GM12891 (cell line): Measurements from ENCODE around the gene CTNND2.

Experiments
- DNase-seq: peaks from one replicate; pipeline ENCODE4 v3.0.0; 2011; ENCODE audit warnings: low spot score; ENCODE audit not compliant: insufficient read length
- FAIRE-seq: peaks from 2 replicates; lab custom pipeline; 2011; peaks lifted over from hg19 to GRCh38; lab: Jason Lieb, UNC
- PAX5 ChIP-seq: IDR thresholded peaks from 2 replicates; pipeline ENCODE4 v1.6.1; 2011; ENCODE audit warnings: low read length, moderate library complexity, mild to moderate bottlenecking; ENCODE audit not compliant: insufficient read depth, severe bottlenecking
- POLR2A ChIP-seq: IDR thresholded peaks from 2 replicates; pipeline ENCODE4 v1.6.1; 2011; ENCODE audit warnings: low read depth, low read length, control low read depth
- POLR2AphosphoS5 ChIP-seq: IDR thresholded peaks from 2 replicates; pipeline ENCODE4 v1.6.1; 2011; ENCODE audit warnings: low read depth, low read length, control low read depth
- POU2F2 ChIP-seq: IDR thresholded peaks from 2 replicates; pipeline ENCODE4 v1.6.1; 2011; ENCODE audit warnings: low read depth, mild to moderate bottlenecking, control low read depth, low read length, moderate library complexity
- SPI1 ChIP-seq: IDR thresholded peaks from 2 replicates; pipeline ENCODE4 v1.6.1; 2011; ENCODE audit warnings: low read depth, low read length, control low read depth
- TAF1 ChIP-seq: IDR thresholded peaks from 2 replicates; pipeline ENCODE4 v1.6.1; 2011; ENCODE audit warnings: low read depth, low read length, control low read depth

CTNND2 gene

DNA sequence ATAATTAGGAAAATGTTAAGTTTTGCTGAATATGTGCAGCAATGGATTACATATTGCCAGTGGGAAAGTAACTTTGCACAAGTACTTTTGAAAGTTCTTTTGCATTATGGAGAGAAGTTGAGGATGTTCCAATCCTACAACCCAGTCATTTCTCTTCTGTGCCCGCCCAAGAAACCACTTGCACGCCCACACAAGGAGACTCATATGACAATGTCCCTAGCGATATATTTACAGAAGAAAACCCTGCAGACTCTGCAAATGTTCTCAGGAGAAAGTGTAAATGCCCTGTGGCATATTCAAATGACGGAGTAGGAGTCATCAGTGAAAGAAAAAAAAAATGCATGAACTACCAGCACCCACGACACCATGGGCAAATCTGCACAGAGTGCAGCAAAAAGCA is 356.5 kb downstream of the CTNND2 start:
- no peak for FAIRE-seq

DNA sequence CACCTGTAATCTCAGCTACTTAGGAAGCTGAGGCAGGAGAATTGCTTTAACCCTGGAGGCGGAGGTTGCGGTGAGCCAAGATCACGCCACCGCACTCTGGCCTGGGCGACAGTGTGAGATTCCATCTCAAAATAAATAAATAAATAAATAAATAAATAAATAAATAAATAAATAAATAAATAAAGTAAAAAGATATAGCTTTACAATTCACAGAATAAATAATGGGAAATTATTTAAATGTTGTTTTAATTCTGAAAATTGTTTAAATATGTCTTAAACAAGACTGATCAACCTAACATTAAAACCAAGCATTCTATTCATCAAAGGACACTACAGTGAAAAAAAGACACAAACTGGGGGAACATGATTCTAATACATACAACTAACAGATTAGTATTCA is 357.1 kb downstream of the CTNND2 start:
- no peak for FAIRE-seq
- TF ChIP-seq PAX5 (no peak), SPI1 (no peak), POLR2A (no peak), TAF1 (no peak), POLR2AphosphoS5 (no peak), POU2F2 (no peak)

More for the DNA sequence above, 356.5 kb downstream of the CTNND2 start:
- TF ChIP-seq POU2F2 = no peak
- no peak for TF ChIP-seq POLR2A
- no peak for TF ChIP-seq PAX5
- TF ChIP-seq SPI1 = no peak
- no peak for TF ChIP-seq POLR2AphosphoS5
- no peak for TF ChIP-seq TAF1
- DNase-seq = no peak

DNA sequence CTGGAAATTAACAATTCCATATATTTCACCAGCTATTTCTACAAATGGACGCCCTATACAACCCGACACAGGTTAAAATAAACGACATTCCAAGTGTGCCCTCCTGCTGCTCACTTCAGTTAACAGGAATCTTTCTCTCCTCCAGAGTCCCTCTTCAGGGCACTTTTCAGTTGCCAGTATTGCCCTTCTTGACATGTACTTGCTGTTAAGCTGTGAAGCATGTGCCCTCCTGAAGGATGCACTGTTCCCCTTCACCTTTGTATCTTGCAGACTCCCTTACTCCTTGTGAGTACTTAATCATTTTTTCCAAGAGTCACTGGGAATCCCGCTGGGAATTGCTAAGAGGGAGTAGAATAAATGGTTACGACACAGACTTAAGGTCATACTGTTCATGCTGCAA is 364.1 kb downstream of the CTNND2 start:
- FAIRE-seq (no peak), DNase-seq (no peak)
- TF ChIP-seq POLR2AphosphoS5 (no peak), PAX5 (no peak), TAF1 (no peak), SPI1 (no peak), POLR2A (no peak), POU2F2 (no peak)

More for the DNA sequence above, 357.1 kb downstream of the CTNND2 start:
- DNase-seq = no peak

GRCh38 chr5:11531811-11532555 is 372.3 kb downstream of the CTNND2 start:
- DNase-seq (no peak), FAIRE-seq (no peak)
- TF ChIP-seq TAF1 (no peak), POLR2AphosphoS5 (no peak)

- TF ChIP-seq SPI1 (no peak), POLR2AphosphoS5 (no peak), TAF1 (no peak), POLR2A (no peak)
- FAIRE-seq (no peak), DNase-seq (no peak)
Measured at GRCh38 chr5:11528720-11529119, 375.5 kb downstream of the CTNND2 start.

DNA sequence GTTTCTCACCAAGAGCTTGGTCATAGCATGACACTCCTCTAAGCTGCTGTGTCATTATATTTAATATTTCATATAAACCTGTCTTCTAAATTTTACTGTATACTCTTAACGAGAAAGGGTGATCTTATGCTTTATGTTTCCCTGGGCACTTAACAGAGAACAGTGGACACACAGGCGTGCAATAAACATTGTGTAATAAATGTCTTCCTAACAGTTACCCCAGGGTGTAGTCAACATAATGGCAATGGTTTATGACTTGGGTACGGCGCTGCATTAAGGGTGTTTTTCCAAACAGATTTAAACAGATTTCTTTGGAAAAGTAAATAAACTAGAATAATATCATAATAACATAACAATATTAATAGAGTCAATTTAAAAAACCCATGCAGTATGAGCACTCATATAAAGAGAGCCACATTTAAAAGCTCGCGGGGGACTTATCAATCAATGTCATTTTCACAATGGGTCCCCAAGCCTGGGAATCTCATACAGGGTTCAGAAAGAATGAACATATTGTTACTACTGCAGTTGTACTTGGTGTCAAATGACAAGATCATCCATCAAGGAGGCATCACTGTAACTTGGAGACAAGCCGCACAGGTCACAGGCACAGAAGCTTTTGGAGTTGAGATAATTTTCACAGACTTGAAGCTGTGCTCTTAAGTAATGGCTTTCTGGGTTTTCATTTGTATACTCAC is 376.4 kb downstream of the CTNND2 start:
- DNase-seq (no peak), FAIRE-seq (no peak)
- no peak for TF ChIP-seq PAX5
- no peak for TF ChIP-seq POLR2AphosphoS5
- no peak for TF ChIP-seq POU2F2
- no peak for TF ChIP-seq TAF1
- TF ChIP-seq POLR2A = no peak
- no peak for TF ChIP-seq SPI1

DNA sequence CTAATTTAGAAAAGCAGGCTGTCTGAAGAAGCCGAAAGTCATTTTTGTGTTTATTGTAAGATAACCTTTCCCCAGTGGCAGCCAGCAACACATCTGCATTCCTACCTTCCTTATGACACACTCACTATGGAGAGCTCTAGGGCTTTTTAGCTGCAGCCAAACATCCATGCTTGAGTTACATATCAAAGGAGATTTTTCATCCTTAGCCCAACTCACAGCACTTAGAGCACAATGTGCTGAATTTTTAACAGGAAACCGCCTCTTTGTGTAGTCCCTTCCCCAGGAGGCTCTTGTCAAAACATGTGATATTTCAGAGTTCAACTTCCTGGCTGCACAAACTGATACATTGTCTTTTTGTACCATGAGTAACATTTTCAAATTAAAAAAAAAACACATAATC is 379.2 kb downstream of the CTNND2 start:
- FAIRE-seq (no peak), DNase-seq (no peak)
- TF ChIP-seq SPI1 (no peak), POLR2AphosphoS5 (no peak), TAF1 (no peak), POU2F2 (no peak), POLR2A (no peak), PAX5 (no peak)

DNA sequence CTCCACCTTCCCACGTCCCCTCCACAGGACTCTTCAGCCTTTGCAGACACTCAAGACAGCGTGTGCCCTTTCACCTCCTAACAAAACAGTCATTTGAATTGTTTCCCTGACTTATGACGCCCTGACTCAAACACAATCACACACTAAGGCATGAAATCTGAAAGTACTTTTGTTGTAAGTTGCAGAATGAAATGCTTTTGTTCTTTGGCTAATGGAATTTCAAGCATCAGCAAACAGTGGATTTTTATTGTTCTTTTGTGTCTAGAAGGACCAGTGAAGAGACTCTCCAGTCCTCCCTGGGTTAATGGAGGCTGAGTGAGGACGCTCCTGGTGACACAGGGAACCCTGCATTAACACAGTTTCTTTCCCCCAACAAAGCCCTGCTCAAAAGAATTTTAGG is 380.1 kb downstream of the CTNND2 start:
- DNase-seq = no peak
- TF ChIP-seq POLR2A (no peak), SPI1 (no peak), POLR2AphosphoS5 (no peak), POU2F2 (no peak), PAX5 (no peak), TAF1 (no peak)
- no peak for FAIRE-seq

DNA sequence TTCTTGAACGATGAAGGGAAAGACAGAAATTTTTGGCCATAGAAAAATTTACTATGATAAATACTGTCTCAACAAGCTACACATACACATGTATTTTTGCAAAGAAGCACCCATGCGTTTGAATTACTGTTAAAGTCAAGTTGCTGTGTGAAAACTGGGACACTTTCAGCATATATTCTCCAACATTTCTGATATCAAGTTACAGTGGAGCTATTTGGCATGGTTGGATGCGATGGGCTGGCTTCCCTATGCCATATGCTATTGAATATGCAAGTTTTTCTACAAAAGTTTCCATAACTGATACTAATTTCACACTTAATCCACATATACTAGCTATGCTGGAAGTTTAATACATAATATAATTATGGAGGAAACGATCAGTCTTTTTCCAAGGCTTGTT is 381.4 kb downstream of the CTNND2 start:
- FAIRE-seq = no peak
- no peak for DNase-seq
- TF ChIP-seq TAF1 (no peak), SPI1 (no peak), POU2F2 (no peak), POLR2AphosphoS5 (no peak), PAX5 (no peak), POLR2A (no peak)
